ENCODE measurements around the gene WDSUB1.

- TF ChIP-seq, protein P1, sequence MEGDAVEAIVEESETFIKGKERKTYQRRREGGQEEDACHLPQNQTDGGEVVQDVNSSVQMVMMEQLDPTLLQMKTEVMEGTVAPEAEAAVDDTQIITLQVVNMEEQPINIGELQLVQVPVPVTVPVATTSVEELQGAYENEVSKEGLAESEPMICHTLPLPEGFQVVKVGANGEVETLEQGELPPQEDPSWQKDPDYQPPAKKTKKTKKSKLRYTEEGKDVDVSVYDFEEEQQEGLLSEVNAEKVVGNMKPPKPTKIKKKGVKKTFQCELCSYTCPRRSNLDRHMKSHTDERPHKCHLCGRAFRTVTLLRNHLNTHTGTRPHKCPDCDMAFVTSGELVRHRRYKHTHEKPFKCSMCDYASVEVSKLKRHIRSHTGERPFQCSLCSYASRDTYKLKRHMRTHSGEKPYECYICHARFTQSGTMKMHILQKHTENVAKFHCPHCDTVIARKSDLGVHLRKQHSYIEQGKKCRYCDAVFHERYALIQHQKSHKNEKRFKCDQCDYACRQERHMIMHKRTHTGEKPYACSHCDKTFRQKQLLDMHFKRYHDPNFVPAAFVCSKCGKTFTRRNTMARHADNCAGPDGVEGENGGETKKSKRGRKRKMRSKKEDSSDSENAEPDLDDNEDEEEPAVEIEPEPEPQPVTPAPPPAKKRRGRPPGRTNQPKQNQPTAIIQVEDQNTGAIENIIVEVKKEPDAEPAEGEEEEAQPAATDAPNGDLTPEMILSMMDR (IDR thresholded peaks at IDR 0.05; ENCODE audit: insufficient read depth, low read length) = no peak
- TF ChIP-seq REST (IDR thresholded peaks at IDR 0.05; ENCODE audit: insufficient replicate concordance, low read depth) = no peak
- TF ChIP-seq POLR2AphosphoS5 (IDR thresholded peaks at IDR 0.05; ENCODE audit: low read depth) = no peak
Measured at GRCh38 chr2:159186462-159186861, 100.0 kb downstream of the WDSUB1 start.
